ENCODE data around the gene PACS2.

DNA sequence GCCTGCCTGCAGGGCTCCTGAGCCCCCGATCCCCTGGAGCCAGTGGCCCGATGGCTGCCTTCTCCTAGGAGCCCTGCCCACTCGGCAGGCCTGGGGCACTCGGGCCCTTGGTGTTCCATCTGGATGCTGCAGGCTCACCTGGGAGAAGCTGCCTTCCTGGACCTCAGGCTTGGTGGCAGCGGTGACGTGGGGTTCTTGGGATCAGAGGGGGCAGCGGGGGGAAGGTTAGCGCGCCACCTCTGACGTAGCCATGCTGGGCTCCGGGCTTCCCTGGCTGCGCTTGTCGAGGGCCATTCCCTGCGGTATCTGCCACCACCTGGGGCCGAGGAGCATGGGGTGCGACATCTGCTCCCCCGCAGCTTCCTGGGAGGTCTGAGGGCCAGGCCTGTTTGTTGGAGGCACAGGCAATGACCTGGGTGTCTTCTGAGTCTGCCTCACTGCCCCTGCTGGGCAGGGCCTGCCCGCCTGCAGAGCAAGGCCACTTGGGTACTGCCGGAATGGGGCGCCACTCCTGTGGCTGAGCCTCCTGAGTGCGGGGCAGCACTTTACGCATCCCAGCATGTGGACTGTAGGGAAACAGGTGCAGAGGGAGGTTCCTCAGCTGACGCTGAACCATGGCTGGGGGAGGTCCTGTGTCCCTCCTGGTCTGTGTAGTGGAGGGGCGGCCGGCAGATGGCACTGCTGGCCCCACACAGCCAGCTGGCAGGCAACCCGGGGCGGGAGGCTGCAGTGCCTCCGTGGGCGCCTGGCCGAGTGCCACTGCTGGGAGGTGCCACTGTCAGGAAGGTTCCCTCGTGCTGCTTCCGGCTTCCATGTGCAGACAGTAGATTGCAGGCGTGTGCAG is 125.4 kb downstream of the PACS2 start:
- no peak for TF ChIP-seq CTCF (conservative IDR thresholded peaks at IDR 0.05; ENCODE audit: low read depth, low read length)
- TF ChIP-seq RAD21 (IDR thresholded peaks at IDR 0.05; ENCODE audit: low read length): no peak
- no peak for TF ChIP-seq MAFK (IDR thresholded peaks at IDR 0.05; ENCODE audit: low read depth, low read length)
- no peak for TF ChIP-seq POLR2A (IDR thresholded peaks at IDR 0.05; ENCODE audit: low read depth, low read length)
- TF ChIP-seq SMC3 (IDR thresholded peaks at IDR 0.05; ENCODE audit: low read depth, low read length): no peak

Data from IMR-90 (cell line).